GM18867 (cell line): Measurements from ENCODE around the gene PCA3.
A peak's percentile ranks its signal among the peaks of the same experiment; 100 is the strongest.
"Not testable (repeated sequence)": the region's sequence is repeated elsewhere in the genome, so short reads cannot be mapped to it uniquely, and the experiment has no call there.

Experiments
- ATAC-seq: cut with Tn5 transposase; IDR thresholded peaks from one replicate; pipeline ENCODE4 v1.9.1; 2021; ENCODE audit warnings: mild to moderate bottlenecking, moderate library complexity; ENCODE audit not compliant: unreplicated experiment

PCA3 gene

DNA sequence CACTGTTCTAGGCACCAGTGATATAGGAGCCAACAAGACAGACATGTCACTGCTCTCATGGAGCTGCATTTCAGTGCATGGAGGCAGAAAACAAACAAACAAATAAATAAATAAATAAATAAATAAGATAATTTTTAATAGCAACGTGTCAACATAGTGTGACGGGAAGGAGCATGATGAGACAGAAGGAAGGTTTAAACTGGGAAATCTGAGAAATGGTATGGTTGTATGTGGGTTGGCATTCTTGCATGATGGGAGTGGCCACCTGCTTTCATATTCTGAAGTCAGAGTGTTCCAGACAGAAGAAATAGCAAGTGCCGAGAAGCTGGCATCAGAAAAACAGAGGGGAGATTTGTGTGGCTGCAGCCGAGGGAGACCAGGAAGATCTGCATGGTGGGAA, at the start of gene PCA3:
Gene PCA3, plus strand, starts transcription at position 301 of the 400 bp plus-strand sequence.
- no peak for ATAC-seq

DNA sequence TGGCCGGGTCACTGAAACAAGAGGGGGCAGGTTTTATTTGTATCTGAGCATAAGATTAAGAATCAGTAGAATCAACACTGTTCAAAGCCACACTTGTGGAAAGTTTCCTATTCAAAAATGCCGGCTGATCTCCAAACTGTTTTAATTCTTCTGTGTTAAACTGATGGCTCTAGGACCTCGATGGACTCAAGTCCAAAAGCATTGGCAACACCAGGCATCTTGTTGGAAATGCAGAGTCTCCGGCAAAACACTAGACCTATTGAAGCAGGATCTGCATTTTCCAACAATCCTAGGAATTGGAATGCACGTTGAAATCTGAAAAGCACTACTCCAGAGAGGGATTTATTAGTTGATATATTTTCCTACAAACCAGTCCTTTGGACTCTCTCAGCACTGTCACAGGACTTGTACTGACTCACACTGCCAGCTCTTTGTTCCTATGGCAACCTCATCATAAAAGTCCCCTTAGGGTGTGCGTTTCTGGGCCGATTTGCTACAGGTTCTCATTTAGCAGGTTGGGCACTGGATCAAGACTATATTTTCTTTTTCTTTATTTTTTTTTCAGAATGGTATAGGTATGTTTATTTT, 48.1 kb upstream of the PCA3 start:
- ATAC-seq: no peak

DNA sequence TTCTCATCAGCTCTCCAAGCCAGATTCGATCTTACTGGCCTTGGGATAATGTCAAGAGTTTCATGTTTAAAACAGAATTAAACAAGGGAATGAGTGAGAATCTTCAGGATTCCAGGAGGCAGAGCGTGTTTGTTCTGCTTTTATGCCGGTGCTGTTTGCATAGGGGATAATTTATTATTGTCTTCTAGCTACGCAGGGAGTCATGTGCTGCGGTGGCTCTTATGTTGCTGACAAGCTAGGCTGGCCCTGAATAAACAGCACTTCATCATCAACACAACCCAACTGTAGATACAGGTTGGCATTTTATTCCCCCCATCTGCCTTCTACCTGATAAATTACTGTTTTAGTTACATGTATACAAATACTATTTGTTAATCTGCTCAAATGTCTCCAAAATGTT, 47.1 kb upstream of the PCA3 start:
- no peak for ATAC-seq

DNA sequence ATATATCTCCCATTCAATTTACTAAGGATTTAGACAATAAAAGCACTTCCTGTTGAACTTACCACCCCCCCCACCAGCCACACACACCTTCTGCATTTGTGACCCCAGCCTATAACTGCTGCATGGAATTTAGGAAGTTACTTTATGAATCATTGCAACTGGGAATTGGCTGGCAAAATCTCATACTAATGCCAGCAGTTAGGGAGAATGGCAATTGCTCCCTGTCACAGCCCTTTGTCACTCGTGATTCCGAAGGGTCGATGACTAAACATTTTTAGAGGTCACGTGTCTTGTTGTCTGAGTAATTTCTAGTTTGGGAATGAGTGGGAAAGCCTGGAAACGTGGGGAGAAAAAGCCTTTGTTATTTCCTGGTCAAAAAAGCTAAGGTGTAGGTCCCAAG, 46.6 kb upstream of the PCA3 start:
- ATAC-seq: no peak

DNA sequence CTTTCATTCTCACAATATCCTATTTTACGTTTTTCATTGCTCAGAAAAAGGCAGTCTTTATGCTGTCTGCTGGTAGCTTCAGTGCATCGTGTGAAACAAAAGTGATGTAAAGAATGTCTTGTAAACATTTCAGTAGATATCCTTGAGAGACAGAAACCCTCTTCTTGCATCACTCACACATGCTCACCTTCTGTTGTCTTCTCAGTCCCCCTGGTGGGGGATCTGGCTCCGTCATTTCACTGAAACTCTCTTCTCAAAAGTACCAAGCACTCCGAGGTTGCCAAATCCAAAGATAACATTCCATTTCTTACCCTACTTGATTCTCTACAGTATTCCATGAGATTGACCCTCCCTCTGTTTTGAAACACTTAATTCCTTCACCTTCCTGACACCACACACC, 46.1 kb upstream of the PCA3 start:
- ATAC-seq: no peak

DNA sequence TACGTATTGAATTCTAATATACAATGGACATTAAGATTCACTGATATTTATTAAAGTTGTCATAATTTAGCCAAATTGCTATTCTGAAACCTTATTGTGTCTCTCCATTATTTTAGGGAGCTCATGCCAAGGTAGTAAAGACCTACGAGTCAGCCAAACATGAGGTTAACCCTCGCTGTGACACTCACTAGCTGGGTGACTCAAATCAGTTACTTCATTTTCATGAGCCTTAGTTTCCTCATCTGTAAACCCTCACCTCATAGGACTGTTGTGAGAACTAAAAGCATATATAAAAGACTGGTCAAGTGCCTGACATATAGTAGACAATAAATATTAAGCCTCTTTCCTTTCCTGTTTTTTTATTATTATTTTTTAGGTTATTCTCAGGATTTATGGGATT, 44.0 kb upstream of the PCA3 start:
- ATAC-seq: no peak

DNA sequence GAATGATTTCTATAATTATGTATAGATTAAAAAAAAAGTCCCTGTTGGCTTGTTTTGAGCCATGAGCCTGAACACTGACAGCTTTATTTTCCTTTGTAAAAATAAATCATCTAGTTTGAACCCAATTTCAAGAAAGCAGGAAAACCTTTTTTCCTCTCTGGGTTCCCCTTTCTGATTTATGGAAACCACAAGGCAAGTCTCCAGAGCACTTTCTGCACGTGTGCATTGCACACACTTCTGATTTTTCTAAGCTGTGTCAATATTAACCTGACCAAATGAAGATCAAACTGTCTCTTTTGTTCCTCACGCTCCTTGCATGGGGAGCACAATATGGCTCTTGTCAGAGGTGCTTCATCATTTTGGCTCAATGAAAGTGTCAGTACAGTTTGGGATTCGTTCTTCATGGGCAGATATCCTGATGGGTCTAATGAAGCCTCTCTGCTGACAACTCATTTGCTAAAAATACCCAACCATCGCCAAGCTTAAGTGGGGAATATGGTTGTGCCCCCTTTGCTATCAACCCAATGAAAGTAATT, 39.2 kb upstream of the PCA3 start:
- ATAC-seq: no peak

DNA sequence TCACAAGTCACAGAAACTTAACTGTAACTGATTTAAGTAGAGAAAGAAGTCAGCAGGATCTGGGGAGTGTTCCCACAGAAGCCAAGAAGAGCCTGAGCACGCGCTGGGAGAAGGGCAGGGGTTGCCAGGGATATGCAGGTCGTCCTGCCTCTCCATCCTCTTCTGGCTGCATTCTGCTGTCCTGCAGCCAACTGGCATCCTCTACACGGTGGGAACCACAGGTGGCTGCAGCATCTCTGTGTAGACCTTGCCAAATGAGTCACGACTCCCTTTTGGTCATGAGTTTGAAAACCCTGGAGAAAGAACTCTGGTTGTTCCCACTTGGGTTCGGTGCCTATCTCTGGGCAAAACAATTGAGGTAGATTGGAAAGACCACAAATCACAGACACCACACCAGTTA, 38.4 kb upstream of the PCA3 start:
- ATAC-seq: no peak

DNA sequence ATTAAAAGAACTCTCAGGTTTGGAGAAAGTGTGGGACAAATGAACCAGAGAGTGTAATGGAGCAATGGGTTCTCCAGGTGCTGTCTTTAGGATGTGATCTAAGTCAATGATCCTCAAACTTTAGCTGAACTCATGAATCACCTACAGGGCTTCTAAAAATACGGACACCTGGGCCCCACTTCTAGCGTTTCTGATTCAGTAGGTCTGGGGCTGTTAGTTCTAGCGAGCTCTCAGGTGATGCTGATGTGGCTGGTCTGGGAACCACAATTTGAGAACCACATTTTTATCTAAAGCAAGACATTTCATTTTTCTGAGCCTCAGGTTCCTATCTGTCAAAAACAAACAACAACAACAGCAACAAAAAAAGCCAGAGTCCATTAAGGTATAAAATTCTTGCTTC, 35.1 kb upstream of the PCA3 start:
- no peak for ATAC-seq

DNA sequence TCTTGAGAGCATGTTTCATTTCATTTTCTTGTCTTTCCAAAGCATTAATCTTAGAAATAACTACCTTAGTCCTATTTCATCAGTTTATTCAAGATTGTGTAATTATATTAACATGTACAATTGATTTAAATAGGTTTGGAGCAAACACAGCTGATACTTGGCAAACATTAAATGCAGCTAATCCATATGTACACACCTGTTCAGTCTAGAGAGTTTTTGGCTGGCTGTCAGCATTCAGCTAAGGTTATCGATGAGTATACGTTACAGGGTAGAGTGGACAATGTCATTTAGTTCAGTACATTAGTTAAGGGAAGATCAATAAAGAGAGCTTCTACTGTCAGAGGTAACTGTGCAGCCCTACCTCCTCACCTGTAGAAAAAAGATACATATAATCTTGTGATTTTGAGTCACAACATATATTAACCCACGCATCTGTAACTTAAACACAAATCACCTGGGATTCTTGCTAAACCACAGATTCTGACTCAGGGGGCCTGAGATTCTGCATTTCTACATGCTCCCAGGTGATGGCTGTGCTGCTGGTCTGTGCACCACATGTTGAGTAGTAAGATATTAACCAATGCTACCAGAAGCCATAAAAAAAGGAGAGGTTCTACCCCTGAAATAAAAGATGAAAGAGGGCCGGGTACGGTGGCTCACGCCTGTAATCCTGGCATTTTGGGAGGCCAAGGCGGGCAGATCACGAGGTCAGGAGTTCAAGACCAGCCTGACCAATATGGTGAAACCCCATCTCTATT, 34.1 kb upstream of the PCA3 start:
- ATAC-seq: no peak

DNA sequence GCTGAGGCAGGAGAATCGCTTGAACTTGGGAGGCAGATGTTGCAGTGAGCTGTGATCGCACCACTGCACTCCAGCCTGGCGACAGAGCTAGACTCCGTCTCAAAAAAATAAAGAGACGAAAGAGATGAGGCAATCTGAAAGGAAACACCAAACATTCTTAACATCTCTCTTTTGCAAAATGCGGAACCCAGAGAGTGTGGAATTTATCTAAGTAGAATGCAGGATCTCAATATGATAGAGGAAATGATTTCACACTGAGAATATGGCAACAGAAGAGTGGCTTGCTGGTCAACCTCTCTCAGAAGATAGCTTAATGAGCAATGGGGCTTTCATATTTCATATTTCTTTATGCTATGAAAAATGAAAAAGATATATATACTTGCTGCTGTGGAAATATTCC, 33.4 kb upstream of the PCA3 start:
- no peak for ATAC-seq

DNA sequence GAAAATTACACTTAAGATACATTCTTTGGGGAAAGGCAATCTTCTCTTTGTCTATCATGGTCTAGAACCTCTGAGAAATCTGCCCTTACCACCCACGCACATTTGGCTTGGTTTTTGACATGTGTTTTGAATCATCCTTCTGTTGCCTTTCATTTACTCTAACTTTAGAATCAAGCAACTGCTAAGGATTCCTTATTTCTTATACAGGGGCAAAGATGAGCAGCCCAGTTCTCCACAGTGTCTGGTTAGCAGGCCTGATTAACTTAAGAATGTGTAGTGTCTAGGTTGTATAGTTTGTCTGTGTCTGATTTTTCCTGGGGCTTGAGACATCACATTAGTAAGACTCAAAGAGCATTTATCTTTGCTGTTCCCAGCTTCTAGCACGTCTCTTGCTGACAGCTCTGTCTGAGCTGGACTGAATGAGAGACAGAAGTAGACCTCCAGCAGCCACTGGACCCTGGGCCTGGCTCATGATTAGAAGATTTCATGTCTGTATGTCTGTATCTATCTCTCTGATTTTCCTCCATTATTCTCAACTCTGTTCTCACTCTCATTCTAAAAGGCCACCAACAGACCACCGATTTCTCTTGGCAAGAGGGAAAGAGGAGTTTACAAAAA, 31.8 kb upstream of the PCA3 start:
- ATAC-seq: no peak

DNA sequence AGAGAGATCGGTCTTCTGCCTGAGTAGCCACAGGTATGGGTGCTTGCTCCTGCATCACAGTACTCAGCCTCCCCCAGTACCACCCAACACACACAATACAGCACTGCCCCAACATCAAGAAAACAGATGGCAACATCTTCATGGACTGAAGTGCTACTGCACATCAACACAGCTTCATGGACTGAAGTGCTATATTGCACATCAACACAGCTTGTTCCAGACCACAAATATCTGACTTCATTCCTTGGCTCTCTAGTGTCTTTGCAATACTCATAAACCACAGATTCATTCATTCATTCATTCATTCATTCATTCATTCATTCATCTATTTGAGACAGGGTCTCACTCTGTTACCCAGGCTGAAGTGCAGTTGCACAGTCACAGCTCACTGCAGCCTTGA, 31.1 kb upstream of the PCA3 start:
- ATAC-seq: no peak

DNA sequence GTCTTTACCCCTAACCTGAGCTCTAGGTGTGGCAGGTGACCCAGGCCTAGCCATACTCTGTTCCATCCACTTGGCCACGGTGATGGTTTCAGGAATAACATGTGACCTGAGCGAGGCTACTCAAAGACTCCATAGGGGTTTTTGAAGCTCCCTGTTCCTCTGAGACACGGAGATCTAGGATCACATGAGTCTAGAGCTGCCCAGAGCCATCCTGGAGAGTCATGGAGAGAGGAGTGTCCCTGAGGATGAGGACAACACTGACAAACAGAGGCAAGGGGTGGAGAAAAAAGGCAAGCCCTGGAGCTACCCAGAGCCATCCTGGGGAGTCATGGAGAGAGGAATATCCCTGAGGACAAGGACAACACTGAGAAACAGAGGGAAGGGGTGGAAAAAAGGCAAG, 29.5 kb upstream of the PCA3 start:
- ATAC-seq: no peak

DNA sequence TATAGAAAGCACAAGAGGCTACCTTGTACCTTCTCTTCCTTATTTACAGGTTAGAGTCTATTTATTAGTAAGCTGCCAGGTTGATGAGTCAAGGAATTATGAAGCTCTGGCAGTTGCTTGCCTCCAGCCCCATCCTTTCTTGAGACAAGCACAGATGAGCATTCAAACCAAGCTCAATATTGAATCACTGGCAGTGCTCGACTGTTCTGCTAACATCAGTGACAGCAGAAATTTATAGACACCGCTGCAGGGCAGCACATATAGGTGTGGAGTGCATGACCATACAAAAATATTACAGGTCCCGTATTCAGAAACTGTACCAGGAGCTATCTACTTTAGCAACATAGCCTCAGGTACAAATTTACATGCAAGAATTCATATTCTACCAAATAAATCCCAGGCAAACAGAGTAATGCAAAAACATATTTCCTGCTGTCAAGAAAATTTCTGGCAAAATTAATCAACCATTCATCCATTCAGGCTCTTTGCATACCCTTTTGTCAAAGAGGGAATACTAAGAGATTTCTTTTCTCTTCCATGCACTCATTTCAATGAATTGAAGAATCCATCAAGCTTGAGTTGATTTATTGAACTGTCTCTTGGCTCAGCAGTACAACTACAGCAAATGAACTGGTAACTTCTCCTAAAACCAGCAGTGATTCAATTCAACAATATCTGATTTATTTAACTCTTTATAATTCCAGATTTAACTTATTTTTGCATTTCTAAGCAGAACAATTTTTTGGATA, 26.9 kb upstream of the PCA3 start:
- ATAC-seq: no peak

DNA sequence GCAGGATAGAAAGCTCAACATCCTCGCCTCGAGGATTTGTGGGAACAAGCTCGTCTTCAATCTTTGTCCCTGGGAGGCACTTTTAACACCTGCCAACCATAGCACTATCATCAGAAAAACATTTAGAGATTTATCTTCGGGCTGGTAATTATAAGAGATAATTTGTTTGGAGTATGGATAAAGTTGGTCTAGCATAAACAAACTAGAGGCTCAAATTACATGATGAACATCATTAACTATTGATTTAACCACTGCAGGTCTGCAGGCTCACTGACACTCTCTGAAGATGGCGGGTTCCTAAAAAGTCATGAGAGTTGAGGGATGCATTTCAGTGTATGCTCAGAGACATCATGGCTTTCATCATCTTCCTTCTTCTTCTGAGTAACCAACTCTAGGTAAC, 25.8 kb upstream of the PCA3 start:
- ATAC-seq: no peak

DNA sequence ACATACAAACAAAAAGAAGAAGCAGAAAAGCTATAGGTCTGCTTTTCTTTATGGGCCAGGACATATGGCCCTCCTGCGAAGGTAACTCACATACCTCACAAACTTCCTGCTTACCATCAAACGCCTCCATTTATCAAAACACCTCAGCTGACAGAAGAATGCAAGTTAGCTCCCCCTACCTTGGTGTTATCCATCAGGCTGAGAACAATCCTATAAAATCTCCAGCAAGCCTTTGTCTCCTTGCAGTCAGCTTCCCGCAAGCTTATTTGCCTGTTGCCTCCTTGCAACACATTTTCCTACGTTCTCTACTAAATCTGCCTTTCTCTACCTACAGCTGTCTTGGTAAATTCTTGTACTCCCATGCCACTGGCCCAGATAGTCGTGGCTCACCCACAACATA, 22.7 kb upstream of the PCA3 start:
- no peak for ATAC-seq

DNA sequence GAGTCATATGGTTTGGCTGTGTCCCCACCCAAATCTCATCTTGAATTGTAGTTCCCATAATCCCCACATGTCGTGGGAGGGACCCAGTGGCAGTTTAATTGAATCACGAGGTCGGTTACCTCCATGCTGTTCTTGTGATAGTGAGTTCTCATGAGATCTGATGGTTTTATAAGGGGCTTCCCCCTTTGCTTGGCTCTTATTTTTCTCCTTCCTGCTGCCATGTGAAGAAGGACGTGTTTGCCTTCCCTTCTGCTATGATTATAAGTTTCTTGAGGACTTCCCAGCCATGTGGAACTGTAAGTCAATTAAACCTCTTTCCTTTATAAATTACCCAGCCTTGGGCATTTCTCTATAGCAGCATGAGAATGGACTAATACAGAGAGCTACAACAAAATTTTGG, 21.3 kb upstream of the PCA3 start:
- ATAC-seq: not testable (repeated sequence)

DNA sequence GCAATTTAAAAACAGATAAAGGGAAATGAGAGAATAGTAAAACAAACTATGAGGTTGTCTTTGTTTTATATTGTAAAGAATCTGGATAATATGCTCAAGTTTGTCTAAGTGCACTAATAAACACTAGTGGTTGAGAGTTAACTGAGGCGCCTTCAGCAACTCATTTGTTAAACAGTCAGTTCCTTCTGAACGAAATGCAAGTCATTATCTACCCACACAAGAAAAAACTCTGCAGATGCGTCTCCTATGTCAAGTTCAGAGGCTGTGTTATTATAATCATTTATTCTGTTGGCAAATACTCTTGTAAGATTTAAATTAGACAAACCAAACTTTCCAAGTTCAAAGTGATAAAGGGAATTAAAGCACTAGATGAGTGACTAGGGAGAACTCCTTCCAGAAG, 20.3 kb upstream of the PCA3 start:
- no peak for ATAC-seq

DNA sequence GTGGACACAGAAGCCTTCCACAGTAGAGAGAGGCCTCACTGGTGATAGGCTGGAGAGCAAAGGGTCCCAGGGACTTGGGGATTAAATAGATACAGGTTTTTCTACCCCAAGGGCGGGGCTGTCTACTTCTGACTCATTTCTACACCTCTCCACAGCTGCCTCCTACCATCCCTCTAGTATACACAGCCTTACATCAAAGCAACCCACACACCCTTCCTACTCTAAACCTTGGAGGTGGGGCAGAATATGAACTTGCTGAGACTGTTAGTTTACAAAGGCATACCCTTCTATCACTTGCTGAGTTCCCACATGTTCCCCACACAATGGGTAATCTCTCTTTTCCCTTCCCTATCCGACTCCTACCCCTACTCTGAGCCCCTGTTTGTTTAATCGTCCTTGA, 19.9 kb upstream of the PCA3 start:
- no peak for ATAC-seq

DNA sequence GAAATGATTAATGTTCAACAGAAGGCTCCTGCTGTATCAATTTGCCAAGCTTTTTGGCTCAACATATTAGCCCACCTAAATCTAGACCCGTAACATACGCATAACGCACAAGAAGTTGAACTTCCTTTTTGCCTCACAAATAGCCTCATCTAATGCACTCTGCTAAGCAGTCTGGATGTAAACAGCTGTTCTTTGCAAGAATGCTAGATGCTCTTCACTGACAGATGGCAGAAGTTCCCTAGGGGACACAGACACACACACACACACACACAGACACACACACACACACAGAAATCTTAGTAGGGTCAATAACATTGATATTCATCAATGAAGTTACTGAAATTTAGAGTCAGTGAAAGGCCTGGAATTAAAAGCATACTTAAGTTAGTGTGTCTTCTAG, 13.2 kb upstream of the PCA3 start:
- ATAC-seq: no peak

DNA sequence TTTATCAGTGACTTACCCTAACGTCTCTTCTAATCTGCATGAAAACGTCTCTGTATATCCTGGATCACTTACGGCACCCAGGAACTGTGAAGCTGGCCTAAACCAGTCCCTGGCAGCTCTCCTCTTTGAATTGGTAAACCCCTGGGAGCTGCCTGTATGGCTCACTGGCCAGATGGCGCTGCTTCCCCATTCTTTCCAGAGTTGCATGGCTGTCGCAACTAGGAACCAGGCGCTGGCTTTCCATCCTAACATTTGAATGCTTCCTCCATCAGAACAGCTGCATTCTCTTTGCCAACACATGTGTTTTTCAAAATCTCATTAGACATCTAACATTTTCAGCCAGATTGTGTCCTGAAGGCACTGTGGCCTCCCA, 8.0 kb upstream of the PCA3 start:
- peak; percentile 12 for ATAC-seq
